Heart right ventricle (tissue), 16 donors: ENCODE results near the gene AGBL4. TPM values are rescaled to one million over a fixed set of nuclear protein-coding genes. Genes with fewer than 3 reads are reported as not detected.

Experiments used
- ATAC-seq, 8 donors: fragments of 200-7000 bp; cut with Tn5 transposase; one replicate each; pipeline ENCODE4 v1.9.1; 2020; ENCODE audit warnings: mild to moderate bottlenecking in 8 of 8, moderate library complexity in 8 of 8, moderate number of reproducible peaks in 1 of 8
- DNase-seq, 2 donors: peaks; one replicate each; pipeline ENCODE4 v3.0.0-alpha.2; 2020
- H3K27ac ChIP-seq, 10 donors: fragments of 200-600 bp; sonication (generic) in 2 of 10; one replicate each; pipeline versions ENCODE4 v1.5.0 to v1.8.0; 2020 to 2022; ENCODE audit warnings: mild to moderate bottlenecking in 3 of 10
- H3K27me3 ChIP-seq, 7 donors: fragments of 200-600 bp; one replicate each; pipeline ENCODE4 v1.8.0; 2021 to 2022; ENCODE audit warnings: mild to moderate bottlenecking in 2 of 7
- H3K36me3 ChIP-seq, 9 donors: fragments of 200-600 bp; sonication (generic) in 1 of 9; one replicate each; pipeline versions ENCODE4 v1.5.0 to v1.8.0; 2020 to 2022; ENCODE audit warnings: mild to moderate bottlenecking in 2 of 9
- H3K4me1 ChIP-seq, 9 donors: fragments of 200-600 bp; sonication (generic) in 1 of 9; one replicate each; pipeline versions ENCODE4 v1.5.0 to v1.8.0; 2020 to 2022; ENCODE audit warnings: mild to moderate bottlenecking in 4 of 9
- H3K4me3 ChIP-seq, 10 donors: fragments of 200-600 bp; sonication (generic) in 2 of 10; one replicate each; pipeline versions ENCODE4 v1.5.0 to v1.8.0; 2020 to 2022; ENCODE audit warnings: mild to moderate bottlenecking in 7 of 10, moderate library complexity in 2 of 10
- H3K9me3 ChIP-seq, 11 donors: fragments of 200-600 bp in 10 of 11; sonication (generic) in 2 of 11; one replicate each; pipeline versions ENCODE4 v1.5.0 to v1.8.0; 2013 to 2022; ENCODE audit warnings: mild to moderate bottlenecking in 2 of 11, control low read depth in 1 of 11, moderate library complexity in 1 of 11
- CTCF ChIP-seq, 9 donors: fragments of 200-600 bp; sonication (generic) in 2 of 9; IDR thresholded peaks; one replicate each; pipeline versions ENCODE4 v1.5.0 to v1.8.0; 2021 to 2022; ENCODE audit warnings: antibody characterized with exemption in 9 of 9, mild to moderate bottlenecking in 5 of 9, moderate library complexity in 1 of 9
- WGBS, 2 donors: extraction: QIAGEN DNeasy Blood & Tissue Kit; methylation state at CpG; one replicate each; pipeline ENCODE4 v1.1.7; 2013; ENCODE audit warnings: inconsistent platforms in 1 of 2; 5-methylcytosine and 5-hydroxymethylcytosine counted together
- intact Hi-C, 10 donors: fragments of 100-400 bp; cut with DNase I; formaldehyde crosslinking; loops; one replicate each; pipeline versions ENCODE4 v1.11.1 to v1.14.2; 2022
- polyA plus RNA-seq, 2 donors: library from polyadenylated mRNA; stranded (reverse); fragments of 200-250 nt; gene quantifications; one replicate each; pipeline ENCODE4 v1.2.3, GENCODE V29; 2013
- total RNA-seq, 10 donors: library from RNA; stranded (reverse); fragmentation: NEBNext Ultra II Directional in 3 of 10; extraction: Animal tissue kit (Norgen Biotek cat#: 25700) in 3 of 10; gene quantifications; one replicate each; pipeline versions ENCODE4 v1.2.1 to v1.2.4, GENCODE V29; 2021 to 2023
- donor health status: Arrhythmogenic right ventricular cardiomyopathy.
- donor health status: ischemic (EF 13 %, LVEDD 7.1; RV severe dilation, severe dysfunction).
- donor health status: healthy with polysubstance abuse.
- donor health status: DM: no; HTN: yes; CAD: no.
- donor health status: DM: no; HTN: no; CAD: no.
- donor health status: ischemic (EF 25% LVEDD 6.9; RV normal size, moderate dysfunction).
- donor health status: ischemic (EF 25% LVEDD 5.7; RV mildly dilated, moderate dysfunction).
- donor health status: healthy.
- donor health status: DM: yes; HTN: yes; CAD: no.
- donor health status: Ischemic cardiomyopathy.
- donor health status: ischemic (EF 35%, LVEDD 5.7; RV mildly dilated, moderate dysfunction).
- donor health status: nonischemic (EF 11% LVEDD 7.7; RV severe dilation, severe dysfunction).
- donor health status: DM: yes; HTN: yes; CAD: no.
- donor health status: PGD.
- donor health status: ischemic (EF 29% LVEDD 5.4; RV normal size, mild dysfunction).
- donor health status: nonischemic (EF 23%, LVEDD 6.1; RV moderate dilation, normal function).

Gene AGBL4
- total and polyA plus RNA-seq, 12 donors = 0.04 to 0.93 (median 0.46) TPM; not detected in 2

- H3K27me3 ChIP-seq = peaks cover 0 to 3% (median 0%) of the 10 kb centered on the region in 7 donors
- TF ChIP-seq CTCF (IDR thresholded peaks at IDR 0.05) = no peak
- peaks cover 0 to 3% (median 0%) of the 10 kb centered on the region in 9 donors for H3K4me1 ChIP-seq
- no peaks in the 10 kb centered on the region for H3K9me3 ChIP-seq
- ATAC-seq = peak in 5 of 8 donors; percentile 28 to 73 (median 62)
- H3K27ac ChIP-seq = no peak overlapping the region
- DNase-seq = no peak
- no peak overlapping the region for H3K4me3 ChIP-seq
- intact Hi-C loops = no loop called here
- H3K36me3 ChIP-seq = no peaks in the 10 kb centered on the region
- WGBS, 2 donors = 65 to 75% methylated on average over 8 of the region's 8 CpGs
These were observed 1369.0 kb downstream of the AGBL4 start for GRCh38 chr1:48654606-48655210.

- Histone ChIP-seq H3K4me3 (no peak overlapping the region), H3K9me3 (no peaks in the 10 kb centered on the region), H3K4me1 (peaks cover 0 to 3% (median 0%) of the 10 kb centered on the region in 9 donors), H3K36me3 (no peaks in the 10 kb centered on the region), H3K27ac (no peak overlapping the region), H3K27me3 (peaks cover 0 to 5% (median 0%) of the 10 kb centered on the region in 7 donors)
- no peak for TF ChIP-seq CTCF (IDR thresholded peaks at IDR 0.05)
- WGBS, 2 donors = 90% methylated on average over 6 of the region's 6 CpGs
- intact Hi-C loops = no loop called here
- ATAC-seq (no peak), DNase-seq (no peak)
These were observed 1371.4 kb downstream of the AGBL4 start for GRCh38 chr1:48652334-48652733.

- no peaks in the 10 kb centered on the region for H3K9me3 ChIP-seq
- H3K36me3 ChIP-seq = no peaks in the 10 kb centered on the region
- no peak for ATAC-seq
- no peak overlapping the region for H3K4me3 ChIP-seq
- no peak overlapping the region for H3K27ac ChIP-seq
- DNase-seq = no peak
- peaks cover 0 to 5% (median 3%) of the 10 kb centered on the region in 7 donors for H3K27me3 ChIP-seq
- peaks cover 0 to 2% (median 0%) of the 10 kb centered on the region in 9 donors for H3K4me1 ChIP-seq
- 96 to 97% methylated on average over 3 of the region's 3 CpGs for WGBS, 2 donors
- intact Hi-C loops = no loop called here
- TF ChIP-seq CTCF (IDR thresholded peaks at IDR 0.05) = no peak
These were observed 1373.9 kb downstream of the AGBL4 start for GRCh38 chr1:48649880-48650279.

- Histone ChIP-seq H3K4me1 (no peaks in the 10 kb centered on the region), H3K4me3 (no peak overlapping the region), H3K27ac (no peak overlapping the region), H3K36me3 (no peaks in the 10 kb centered on the region), H3K27me3 (peaks cover 0 to 22% (median 5%) of the 10 kb centered on the region in 7 donors), H3K9me3 (no peaks in the 10 kb centered on the region)
- DNase-seq (no peak), ATAC-seq (no peak)
- TF ChIP-seq CTCF (IDR thresholded peaks at IDR 0.05) = no peak
- WGBS, 2 donors = 67 to 68% methylated on average over 4 of the region's 4 CpGs
- intact Hi-C loops = no loop called here
These were observed 1377.9 kb downstream of the AGBL4 start for GRCh38 chr1:48645883-48646282.
